Measurements from ENCODE around the gene OPCML. TPM values are rescaled to one million over a fixed set of nuclear protein-coding genes. Genes with fewer than 3 reads are reported as not detected.

Gene OPCML
- total and polyA plus RNA-seq, 2 experiments from 2014 or later = 1.2 to 4.4 TPM

- no peak for TF ChIP-seq ZNF462 (CRISPR knock-in tag; IDR thresholded peaks at IDR 0.05)
Observed at GRCh38 chr11:133563505-133564025, 31.3 kb upstream of the OPCML start (continued).

GRCh38 chr11:133560472-133560855 lies 28.2 kb upstream of the OPCML start:
- Histone ChIP-seq H3K27me3 (ENCODE audit: insufficient read depth) (no peaks in the 10 kb centered on the region), H3K4me2 (no peak overlapping the region), H3K4me3 (no peak overlapping the region), H4K20me1 (replicated peaks; ENCODE audit: insufficient read depth) (no peaks in the 10 kb centered on the region), H3K79me2 (replicated peaks; ENCODE audit: insufficient read depth) (no peaks in the 10 kb centered on the region), H3F3A (replicated peaks; ENCODE audit: low read depth) (no peaks in the 10 kb centered on the region), H3K4me1 (ENCODE audit: insufficient read depth) (peaks cover 6% of the 10 kb centered on the region; the same call in 1 of the 2 replicates), H3K9me2 (ENCODE audit: insufficient read depth) (peaks cover 3% of the 10 kb centered on the region; the same call in 1 of the 2 replicates), H3K36me3 (ENCODE audit: insufficient read depth) (no peaks in the 10 kb centered on the region), H3K27ac (ENCODE audit: low read depth) (no peak overlapping the region), H2AFZ (no peak overlapping the region)
- TF ChIP-seq CREB1 (CRISPR knock-in tag; IDR thresholded peaks at IDR 0.05; ENCODE audit: low read depth) (no peak), ETS1 (IDR thresholded peaks at IDR 0.05) (no peak), EZH2 (IDR thresholded peaks at IDR 0.05; ENCODE audit: low read depth, unreplicated experiment) (no peak)
- no peaks in the 10 kb centered on the region; the same call in 1 of the 3 replicates for H3K4me1 Mint-ChIP-seq
- H3K27ac Mint-ChIP-seq = no peak overlapping the region
- H3K9me3 Mint-ChIP-seq = no peaks in the 10 kb centered on the region
- H3K4me3 Mint-ChIP-seq = no peak overlapping the region
- DNase-seq (ENCODE audit: low spot score) (no peak), ATAC-seq (no peak)
- no peaks in the 10 kb centered on the region for H3K36me3 Mint-ChIP-seq (ENCODE audit: low read depth)
- no peaks in the 10 kb centered on the region for H3K27me3 Mint-ChIP-seq (ENCODE audit: insufficient read depth, low read depth, poor library complexity)

Measured in GM23338 (cell line).